ENCODE results near the gene STK39. TPM values are rescaled to one million over a fixed set of nuclear protein-coding genes. Genes with fewer than 3 reads are reported as not detected.

STK39 gene
- total RNA-seq, 1 donor from 2014 or later: 18.5 TPM

GRCh38 chr2:168211664-168212163 is 35.7 kb downstream of the STK39 start:
- no peak for TF ChIP-seq CTCF (IDR thresholded peaks at IDR 0.05)
- no peaks in the 10 kb centered on the region for H3K27me3 Mint-ChIP-seq
- H3K9me3 Mint-ChIP-seq: no peaks in the 10 kb centered on the region
- DNase-seq (no peak), ATAC-seq (ENCODE audit: low read depth) (peak; percentile 64)
- CTCF ChIA-PET: interaction anchor here (0.9 kb wide), 1 partner anchor 17 kb away, joined by 5 read pairs; no protein-coding TSS in a partner anchor
- intact Hi-C loops (cut with micrococcal nuclease): loop anchor here (1.0 to 2.0 kb wide), 4 partner anchors 16 to 75 kb away; partner anchors contain the start of gene STK39
- peaks cover 53% of the 10 kb centered on the region for H3K4me1 Mint-ChIP-seq
- H3K36me3 Mint-ChIP-seq (ENCODE audit: low read depth): no peaks in the 10 kb centered on the region
- H3K4me3 Mint-ChIP-seq: peak overlapping the region; percentile 61
- H3K27ac Mint-ChIP-seq: peak overlapping the region; percentile 87
- POLR2A ChIA-PET: interaction anchor here (1.4 to 2.3 kb wide), 3 partner anchors 17 to 46 kb away, joined by 5 to 27 read pairs (median 6); no protein-coding TSS in a partner anchor

- peak overlapping the region; percentile 87 for H3K27ac Mint-ChIP-seq
- intact Hi-C loops (cut with micrococcal nuclease): loop anchor here (1.0 kb wide), 3 partner anchors 16 to 46 kb away; partner anchors contain the start of gene STK39
- ChIA-PET POLR2A (interaction anchor here (1.4 to 2.3 kb wide), 3 partner anchors 16 to 46 kb away, joined by 5 to 27 read pairs (median 6); no protein-coding TSS in a partner anchor), CTCF (interaction anchor here (0.9 kb wide), 1 partner anchor 16 kb away, joined by 5 read pairs; no protein-coding TSS in a partner anchor)
- no peaks in the 10 kb centered on the region for H3K36me3 Mint-ChIP-seq (ENCODE audit: low read depth)
- no peak for TF ChIP-seq CTCF (IDR thresholded peaks at IDR 0.05)
- peak overlapping the region; percentile 60 for H3K4me3 Mint-ChIP-seq
- ATAC-seq (ENCODE audit: low read depth) (peak; percentile 65), DNase-seq (no peak)
- H3K4me1 Mint-ChIP-seq: peaks cover 55% of the 10 kb centered on the region
- no peaks in the 10 kb centered on the region for H3K9me3 Mint-ChIP-seq
- no peaks in the 10 kb centered on the region for H3K27me3 Mint-ChIP-seq
Measured at GRCh38 chr2:168210895-168211570, 36.4 kb downstream of the STK39 start.

GRCh38 chr2:168210216-168210894 is 37.0 kb downstream of the STK39 start:
- H3K4me1 Mint-ChIP-seq: peaks cover 55% of the 10 kb centered on the region
- H3K27me3 Mint-ChIP-seq: no peaks in the 10 kb centered on the region
- POLR2A ChIA-PET: interaction anchor here (1.8 to 2.3 kb wide), 2 partner anchors 15 to 45 kb away, joined by 5 to 27 read pairs; no protein-coding TSS in a partner anchor
- no peaks in the 10 kb centered on the region for H3K36me3 Mint-ChIP-seq (ENCODE audit: low read depth)
- H3K27ac Mint-ChIP-seq: peak overlapping the region; percentile 54
- CTCF ChIA-PET: no interaction called here
- no peak for DNase-seq
- no peak for ATAC-seq (ENCODE audit: low read depth)
- no peak for TF ChIP-seq CTCF (IDR thresholded peaks at IDR 0.05)
- no peaks in the 10 kb centered on the region for H3K9me3 Mint-ChIP-seq
- peak overlapping the region; percentile 60 for H3K4me3 Mint-ChIP-seq
- intact Hi-C loops (cut with micrococcal nuclease): no loop called here

GRCh38 chr2:168208652-168209051 is 38.7 kb downstream of the STK39 start:
- ChIA-PET POLR2A (no interaction called here), CTCF (no interaction called here)
- Mint-ChIP-seq H3K4me3 (no peak overlapping the region), H3K27me3 (no peaks in the 10 kb centered on the region), H3K4me1 (peaks cover 55% of the 10 kb centered on the region), H3K9me3 (no peaks in the 10 kb centered on the region), H3K36me3 (ENCODE audit: low read depth) (no peaks in the 10 kb centered on the region), H3K27ac (no peak overlapping the region)
- no peak for TF ChIP-seq CTCF (IDR thresholded peaks at IDR 0.05)
- ATAC-seq (ENCODE audit: low read depth) (no peak), DNase-seq (no peak)
- intact Hi-C loops (cut with micrococcal nuclease): no loop called here

GRCh38 chr2:168207851-168208250 is 39.5 kb downstream of the STK39 start:
- H3K4me1 Mint-ChIP-seq: peaks cover 51% of the 10 kb centered on the region
- ChIA-PET CTCF (no interaction called here), POLR2A (interaction anchor here (0.7 kb wide), 1 partner anchor 8 kb away, joined by 3 read pairs; no protein-coding TSS in a partner anchor)
- DNase-seq (no peak), ATAC-seq (ENCODE audit: low read depth) (no peak)
- H3K27ac Mint-ChIP-seq: no peak overlapping the region
- H3K27me3 Mint-ChIP-seq: no peaks in the 10 kb centered on the region
- no peak overlapping the region for H3K4me3 Mint-ChIP-seq
- no peak for TF ChIP-seq CTCF (IDR thresholded peaks at IDR 0.05)
- no peaks in the 10 kb centered on the region for H3K9me3 Mint-ChIP-seq
- intact Hi-C loops (cut with micrococcal nuclease): no loop called here
- no peaks in the 10 kb centered on the region for H3K36me3 Mint-ChIP-seq (ENCODE audit: low read depth)

Measured in activated B cell treated with CpG ODN at 0.5 μM for 24 hours (primary cell).